ENCODE data around the gene CHURC1. TPM values are rescaled to one million over a fixed set of nuclear protein-coding genes. Genes with fewer than 3 reads are reported as not detected.

CHURC1 gene
- total RNA-seq, 1 donor from 2014 or later = 25.2 TPM

DNA sequence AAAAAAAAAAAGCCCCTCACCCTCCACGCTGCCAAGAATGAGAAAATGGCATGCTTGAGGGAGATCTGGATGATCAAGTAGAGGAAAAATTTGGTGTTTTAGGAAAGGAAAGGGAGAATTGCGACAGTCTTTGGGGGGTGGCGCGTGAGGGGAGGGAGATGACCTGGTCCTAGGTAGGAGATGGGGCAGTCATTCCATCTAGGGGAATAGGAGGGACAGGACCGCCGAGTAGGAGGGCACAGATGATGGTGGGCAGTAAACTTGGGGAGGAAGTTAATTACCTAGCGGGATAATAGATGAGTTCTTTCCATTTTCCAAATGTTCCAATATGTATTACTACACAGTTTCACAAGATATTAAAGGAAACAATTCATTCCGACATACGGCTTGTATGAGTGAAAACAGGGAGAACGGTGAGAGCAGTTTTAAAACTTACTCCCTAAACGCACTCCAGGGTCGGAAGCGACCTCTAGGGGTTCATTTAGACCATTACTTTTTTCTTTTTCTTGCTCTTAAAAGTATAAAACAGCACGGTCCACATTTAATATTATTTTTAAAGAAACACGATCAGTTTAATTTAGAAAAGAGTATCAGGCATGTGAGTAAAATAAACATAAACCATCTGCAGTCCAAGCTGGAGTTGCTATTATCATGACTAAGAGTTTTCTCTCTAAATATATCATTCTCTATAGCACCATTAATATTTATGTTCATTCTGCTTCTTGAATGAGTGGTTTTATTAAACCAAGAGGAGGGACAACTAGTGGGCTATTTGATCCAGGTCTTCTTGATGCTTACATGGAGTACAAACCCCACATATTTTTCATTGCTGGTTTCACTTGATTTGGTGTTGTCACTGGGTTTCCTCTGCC, 69.4 kb downstream of the CHURC1 start:
- no peak for DNase-seq (ENCODE audit: low spot score)
- ATAC-seq = peak; percentile 41

Other genes starting within 250 kb of the CHURC1 start
- 32.8 TPM for gene PLEKHG3, start 210.0 kb upstream of the CHURC1 start, total RNA-seq
- 0.35 TPM for gene SPTB, start 34.5 kb upstream of the CHURC1 start, total RNA-seq
- 292 TPM for gene GPX2, start 28.3 kb downstream of the CHURC1 start, total RNA-seq
- 6.8 TPM for gene RAB15, start 57.9 kb downstream of the CHURC1 start, total RNA-seq
- 9.9 TPM for gene FNTB, start 72.4 kb downstream of the CHURC1 start, total RNA-seq
- 32.3 TPM for gene MAX, start 188.1 kb downstream of the CHURC1 start, total RNA-seq